GM12878 (cell line): ENCODE measurements around the gene MYPN. TPM values are rescaled to one million over a fixed set of nuclear protein-coding genes. Genes with fewer than 3 reads are reported as not detected.

ENCODE experiments used
- ATAC-seq: fragments of 200-7000 bp; cut with Tn5 transposase; 3 replicates; pipeline ENCODE4 v1.9.1; 2020; ENCODE audit warnings: mild to moderate bottlenecking, moderate library complexity
- BruUV-seq: library from RNA; stranded (reverse); fragments of 400-500 nt; replicated peaks from 2 replicates; lab custom pipeline; 2021; lab: Mats Ljungman, UMichigan
- CTCF ChIA-PET: fragments of 300-600 bp; sonication (Branson Sonifier 250); formaldehyde crosslinking; extraction: SDS; loops from one replicate; lab custom pipeline; 2021; ENCODE audit warnings: inconsistent platforms; lab: Yijun Ruan, JAX
- POLR2A ChIA-PET: fragments of 350-600 bp; formaldehyde crosslinking; extraction: SDS; loops from one replicate; lab custom pipeline; 2021; ENCODE audit warnings: inconsistent platforms; lab: Charles Lee
- RAD21 ChIA-PET: fragments of 300-600 bp; sonication (Branson Sonifier 250); formaldehyde crosslinking; loops from one replicate; lab custom pipeline; 2023; ENCODE audit warnings: antibody characterized with exemption; ENCODE audit not compliant: unreplicated experiment; lab: Charles Lee
- SMC1A ChIA-PET: fragments of 300-600 bp; sonication (Branson Sonifier 250); formaldehyde crosslinking; loops from one replicate; lab custom pipeline; 2023; ENCODE audit not compliant: unreplicated experiment, uncharacterized antibody; lab: Charles Lee
- DNase-seq: peaks from one replicate; pipeline ENCODE4 v3.0.0-alpha.2; 2011; ENCODE audit warnings: low read depth, low spot score
- FAIRE-seq: peaks from 3 replicates; lab custom pipeline; 2011; peaks lifted over from hg19 to GRCh38; lab: Jason Lieb, UNC
- H2AFZ ChIP-seq: 2 replicates; pipeline ENCODE4 v1.6.0; 2011; ENCODE audit warnings: low read depth, low read length, control low read depth; ENCODE audit not compliant: control insufficient read depth
- H3K27ac ChIP-seq: 2 replicates; pipeline ENCODE4 v1.5.1; 2011; ENCODE audit warnings: control low read depth; ENCODE audit not compliant: control insufficient read depth, insufficient read depth
- H3K27me3 ChIP-seq, 2 experiments: replicated peaks in 1 of 2; 2 replicates each; pipeline versions ENCODE4 v1.6.0 to v1.6.1; 2011; ENCODE audit warnings: low read length in 1 of 2; ENCODE audit not compliant: control insufficient read depth in 2 of 2, insufficient read depth in 2 of 2
- H3K36me3 ChIP-seq, 2 experiments: 2 replicates each; pipeline ENCODE4 v1.5.1; 2011; ENCODE audit warnings: low read length in 1 of 2; ENCODE audit not compliant: control insufficient read depth in 2 of 2, insufficient read depth in 2 of 2
- H3K4me1 ChIP-seq: 2 replicates; pipeline ENCODE4 v1.6.1; 2011; ENCODE audit warnings: mild to moderate bottlenecking, low read length, moderate library complexity, mixed read lengths; ENCODE audit not compliant: control insufficient read depth, insufficient read depth
- H3K4me2 ChIP-seq: 2 replicates; pipeline ENCODE4 v1.6.0; 2011; ENCODE audit warnings: control low read depth; ENCODE audit not compliant: control insufficient read depth, insufficient read depth
- H3K4me3 ChIP-seq: fragments of 200-600 bp; sonication (generic); 2 replicates; pipeline ENCODE4 v1.5.1; 2016
- H3K79me2 ChIP-seq: 2 replicates; pipeline ENCODE4 v1.6.0; 2011; ENCODE audit warnings: low read length; ENCODE audit not compliant: control insufficient read depth, insufficient read depth
- H3K9ac ChIP-seq: 2 replicates; pipeline ENCODE4 v1.8.0; 2011; ENCODE audit warnings: low read length, control low read depth, mixed read lengths; ENCODE audit not compliant: control insufficient read depth, insufficient read depth
- H3K9me3 ChIP-seq: replicated peaks from 3 replicates; pipeline ENCODE4 v1.5.1; 2011; ENCODE audit warnings: mild to moderate bottlenecking, low read length; ENCODE audit not compliant: control insufficient read depth, insufficient read depth
- H4K20me1 ChIP-seq: 2 replicates; pipeline ENCODE4 v1.6.0; 2011; ENCODE audit not compliant: control insufficient read depth, insufficient read depth
- EGR1 ChIP-seq, 2 experiments: IDR thresholded peaks; 1 replicate in 1 of 2; 2 replicates in 1 of 2; pipeline ENCODE4 v1.6.1; 2011 to 2012; ENCODE audit warnings: low read depth in 2 of 2, low read length in 2 of 2, borderline replicate concordance in 1 of 2, mild to moderate bottlenecking in 1 of 2, moderate library complexity in 1 of 2
- JUNB ChIP-seq: IDR thresholded peaks from 2 replicates; pipeline ENCODE4 v1.6.1; 2016; ENCODE audit warnings: antibody characterized with exemption, mild to moderate bottlenecking
- MEF2B ChIP-seq: fragments of 450-650 bp; IDR thresholded peaks from 2 replicates; pipeline ENCODE4 v1.6.1; 2018; ENCODE audit warnings: mild to moderate bottlenecking, moderate library complexity; ENCODE audit not compliant: partially characterized antibody, poor library complexity, severe bottlenecking
- NR2F1 ChIP-seq: fragments of 450-650 bp; conservative IDR thresholded peaks from 2 replicates; pipeline ENCODE4 v1.6.1; 2017; ENCODE audit warnings: mild to moderate bottlenecking
- RBBP5 ChIP-seq: fragments of 200-600 bp; sonication (generic); conservative IDR thresholded peaks from 2 replicates; pipeline ENCODE4 v1.6.1; 2016
- SIN3A ChIP-seq: IDR thresholded peaks from 2 replicates; pipeline ENCODE4 v1.6.1; 2012; ENCODE audit warnings: low read depth, low read length, improper control_type of control experiment
- SIX5 ChIP-seq: IDR thresholded peaks from 2 replicates; pipeline ENCODE4 v1.6.1; 2011; ENCODE audit warnings: mild to moderate bottlenecking, low read depth, low read length, moderate library complexity; ENCODE audit not compliant: severe bottlenecking
- SREBF1 ChIP-seq: IDR thresholded peaks from 2 replicates; pipeline ENCODE4 v1.6.1; 2012; ENCODE audit warnings: mild to moderate bottlenecking, low read length
- TARDBP ChIP-seq: IDR thresholded peaks from 2 replicates; pipeline ENCODE4 v1.6.1; 2016; ENCODE audit warnings: borderline replicate concordance
- ZNF207 ChIP-seq: fragments of 450-650 bp; IDR thresholded peaks from 2 replicates; pipeline ENCODE4 v1.6.1; 2014; ENCODE audit warnings: antibody characterized with exemption, mild to moderate bottlenecking, borderline replicate concordance
- WGBS: methylation state at CpG from one replicate; pipeline ENCODE4 v1.1.6; 2016; ENCODE audit warnings: low lambda C conversion rate; ENCODE audit not compliant: insufficient replicate concordance, insufficient coverage; ENCODE audit errors: missing lambda C conversion rate; 5-methylcytosine and 5-hydroxymethylcytosine counted together
- in situ Hi-C: fragments of 300-500 bp; cut with MboI; formaldehyde crosslinking; loops from 9 replicates; pipeline ENCODE4 v1.14.3; 2018; ENCODE audit warnings: mixed read lengths
- intact Hi-C: fragments of 100-400 bp; cut with micrococcal nuclease; formaldehyde crosslinking; loops from one replicate; pipeline ENCODE4 v1.14.2; 2022; ENCODE audit not compliant: unreplicated experiment
- polyA plus RNA-seq, 11 experiments: library from polyadenylated mRNA; depleted of rRNA in 4 of 11; unstranded in 6 of 11; stranded (reverse) in 5 of 11; fragments of >200 nt; fragmentation: Nextera tagmentation in 4 of 11; fragmentation: Illumina TruSeq in 1 of 11; extraction: Ambion mirVana in 4 of 11; extraction: Trizol in 1 of 11; gene quantifications; 1 replicate in 1 of 11; 2 replicates in 10 of 11; pipeline versions ENCODE4 v1.2.1 to v1.2.3, GENCODE V29; 2011 to 2016; ENCODE audit warnings: inconsistent platforms in 2 of 11, missing spikeins in 2 of 11, low read depth in 1 of 11
- total RNA-seq, 4 experiments: library from RNA; depleted of rRNA in 3 of 4; stranded (reverse); fragments of >200 nt in 3 of 4; fragmentation: Illumina TruSeq in 1 of 4; extraction: Trizol in 1 of 4; gene quantifications; 2 replicates each; pipeline versions ENCODE4 v1.2.1 to v1.2.3, GENCODE V29; 2013 to 2021
- TF ChIP-seq, protein P1 (sequence below): fragments of 450-650 bp; IDR thresholded peaks from 2 replicates; pipeline ENCODE4 v1.6.1; 2017; ENCODE audit warnings: mild to moderate bottlenecking
- TF ChIP-seq, protein P2 (sequence below): fragments of 450-650 bp; IDR thresholded peaks from 2 replicates; pipeline ENCODE4 v1.6.1; 2016; ENCODE audit warnings: mild to moderate bottlenecking
- TF ChIP-seq, protein P3 (sequence below): fragments of 450-650 bp; formaldehyde crosslinking; IDR thresholded peaks from 2 replicates; pipeline ENCODE4 v1.4.0; 2020; ENCODE audit warnings: mild to moderate bottlenecking, moderate library complexity
- TF ChIP-seq, protein P4 (sequence below): fragments of 450-650 bp; IDR thresholded peaks from 2 replicates; pipeline ENCODE4 v1.6.1; 2016; ENCODE audit warnings: mild to moderate bottlenecking
- TF ChIP-seq, protein P5 (sequence below): IDR thresholded peaks from 2 replicates; pipeline ENCODE4 v1.6.1; 2011; ENCODE audit warnings: low read depth, low read length, improper control_type of control experiment, borderline replicate concordance

Gene MYPN
- total and polyA plus RNA-seq, 10 of the 15 experiments (the other 5 are each of a cell fraction or from before 2014, with no cell fraction given): 0.01 to 0.02 TPM; not detected in 8

DNA sequence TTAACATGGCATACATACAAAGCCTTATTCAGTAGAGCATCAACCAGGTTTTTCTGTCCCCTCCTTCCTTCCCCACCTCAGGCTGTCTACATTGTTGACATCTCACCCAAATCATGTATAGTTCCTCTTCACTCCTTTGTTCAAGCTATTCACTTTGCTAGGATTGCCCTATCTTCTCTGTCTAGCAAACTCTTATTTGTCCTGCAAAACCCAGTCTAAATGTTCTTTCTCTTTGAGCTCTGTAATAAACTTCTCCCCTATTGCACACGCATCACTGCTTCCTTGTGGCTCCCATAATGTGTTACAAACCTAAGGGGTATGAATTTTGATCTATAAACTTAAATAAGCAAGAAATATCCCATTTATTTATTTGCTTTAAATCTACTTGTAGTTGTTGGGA is 36.8 kb downstream of the MYPN start:
- Histone ChIP-seq H3K4me2 (no peak overlapping the region), H3K79me2 (no peaks in the 10 kb centered on the region), H3K36me3 (no peaks in the 10 kb centered on the region), H3K27ac (no peak overlapping the region), H3K27me3 (no peaks in the 10 kb centered on the region), H2AFZ (no peak overlapping the region), H4K20me1 (no peaks in the 10 kb centered on the region), H3K4me3 (no peak overlapping the region), H3K4me1 (no peaks in the 10 kb centered on the region), H3K9me3 (no peaks in the 10 kb centered on the region), H3K9ac (no peak overlapping the region)
- ChIA-PET POLR2A (no interaction called here), RAD21 (interaction anchor here (1.5 kb wide), 1 partner anchor 11 kb away, joined by 5 read pairs; no protein-coding TSS in a partner anchor), CTCF (interaction anchor here (1.4 to 3.3 kb wide), 3 partner anchors 10 to 291 kb away, joined by 3 to 28 read pairs (median 4); no protein-coding TSS in a partner anchor), SMC1A (no interaction called here)
- TF ChIP-seq JUNB (no peak), TARDBP (no peak), SIX5 (no peak), NR2F1 (no peak), EGR1 (IDR thresholded peaks at IDR 0.05; ENCODE audit: borderline replicate concordance in 1 of 2, low read depth in 2 of 2, low read length in 2 of 2) (no peak), MEF2B (no peak), RBBP5 (no peak), SIN3A (no peak), SREBF1 (no peak), ZNF207 (no peak)
- TF ChIP-seq, protein P1, sequence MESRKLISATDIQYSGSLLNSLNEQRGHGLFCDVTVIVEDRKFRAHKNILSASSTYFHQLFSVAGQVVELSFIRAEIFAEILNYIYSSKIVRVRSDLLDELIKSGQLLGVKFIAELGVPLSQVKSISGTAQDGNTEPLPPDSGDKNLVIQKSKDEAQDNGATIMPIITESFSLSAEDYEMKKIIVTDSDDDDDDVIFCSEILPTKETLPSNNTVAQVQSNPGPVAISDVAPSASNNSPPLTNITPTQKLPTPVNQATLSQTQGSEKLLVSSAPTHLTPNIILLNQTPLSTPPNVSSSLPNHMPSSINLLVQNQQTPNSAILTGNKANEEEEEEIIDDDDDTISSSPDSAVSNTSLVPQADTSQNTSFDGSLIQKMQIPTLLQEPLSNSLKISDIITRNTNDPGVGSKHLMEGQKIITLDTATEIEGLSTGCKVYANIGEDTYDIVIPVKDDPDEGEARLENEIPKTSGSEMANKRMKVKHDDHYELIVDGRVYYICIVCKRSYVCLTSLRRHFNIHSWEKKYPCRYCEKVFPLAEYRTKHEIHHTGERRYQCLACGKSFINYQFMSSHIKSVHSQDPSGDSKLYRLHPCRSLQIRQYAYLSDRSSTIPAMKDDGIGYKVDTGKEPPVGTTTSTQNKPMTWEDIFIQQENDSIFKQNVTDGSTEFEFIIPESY: no peak
- TF ChIP-seq, protein P2, sequence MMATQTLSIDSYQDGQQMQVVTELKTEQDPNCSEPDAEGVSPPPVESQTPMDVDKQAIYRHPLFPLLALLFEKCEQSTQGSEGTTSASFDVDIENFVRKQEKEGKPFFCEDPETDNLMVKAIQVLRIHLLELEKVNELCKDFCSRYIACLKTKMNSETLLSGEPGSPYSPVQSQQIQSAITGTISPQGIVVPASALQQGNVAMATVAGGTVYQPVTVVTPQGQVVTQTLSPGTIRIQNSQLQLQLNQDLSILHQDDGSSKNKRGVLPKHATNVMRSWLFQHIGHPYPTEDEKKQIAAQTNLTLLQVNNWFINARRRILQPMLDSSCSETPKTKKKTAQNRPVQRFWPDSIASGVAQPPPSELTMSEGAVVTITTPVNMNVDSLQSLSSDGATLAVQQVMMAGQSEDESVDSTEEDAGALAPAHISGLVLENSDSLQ: no peak
- TF ChIP-seq, protein P3, sequence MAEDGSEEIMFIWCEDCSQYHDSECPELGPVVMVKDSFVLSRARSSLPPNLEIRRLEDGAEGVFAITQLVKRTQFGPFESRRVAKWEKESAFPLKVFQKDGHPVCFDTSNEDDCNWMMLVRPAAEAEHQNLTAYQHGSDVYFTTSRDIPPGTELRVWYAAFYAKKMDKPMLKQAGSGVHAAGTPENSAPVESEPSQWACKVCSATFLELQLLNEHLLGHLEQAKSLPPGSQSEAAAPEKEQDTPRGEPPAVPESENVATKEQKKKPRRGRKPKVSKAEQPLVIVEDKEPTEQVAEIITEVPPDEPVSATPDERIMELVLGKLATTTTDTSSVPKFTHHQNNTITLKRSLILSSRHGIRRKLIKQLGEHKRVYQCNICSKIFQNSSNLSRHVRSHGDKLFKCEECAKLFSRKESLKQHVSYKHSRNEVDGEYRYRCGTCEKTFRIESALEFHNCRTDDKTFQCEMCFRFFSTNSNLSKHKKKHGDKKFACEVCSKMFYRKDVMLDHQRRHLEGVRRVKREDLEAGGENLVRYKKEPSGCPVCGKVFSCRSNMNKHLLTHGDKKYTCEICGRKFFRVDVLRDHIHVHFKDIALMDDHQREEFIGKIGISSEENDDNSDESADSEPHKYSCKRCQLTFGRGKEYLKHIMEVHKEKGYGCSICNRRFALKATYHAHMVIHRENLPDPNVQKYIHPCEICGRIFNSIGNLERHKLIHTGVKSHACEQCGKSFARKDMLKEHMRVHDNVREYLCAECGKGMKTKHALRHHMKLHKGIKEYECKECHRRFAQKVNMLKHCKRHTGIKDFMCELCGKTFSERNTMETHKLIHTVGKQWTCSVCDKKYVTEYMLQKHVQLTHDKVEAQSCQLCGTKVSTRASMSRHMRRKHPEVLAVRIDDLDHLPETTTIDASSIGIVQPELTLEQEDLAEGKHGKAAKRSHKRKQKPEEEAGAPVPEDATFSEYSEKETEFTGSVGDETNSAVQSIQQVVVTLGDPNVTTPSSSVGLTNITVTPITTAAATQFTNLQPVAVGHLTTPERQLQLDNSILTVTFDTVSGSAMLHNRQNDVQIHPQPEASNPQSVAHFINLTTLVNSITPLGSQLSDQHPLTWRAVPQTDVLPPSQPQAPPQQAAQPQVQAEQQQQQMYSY (CRISPR knock-in tag): no peak
- TF ChIP-seq, protein P4, sequence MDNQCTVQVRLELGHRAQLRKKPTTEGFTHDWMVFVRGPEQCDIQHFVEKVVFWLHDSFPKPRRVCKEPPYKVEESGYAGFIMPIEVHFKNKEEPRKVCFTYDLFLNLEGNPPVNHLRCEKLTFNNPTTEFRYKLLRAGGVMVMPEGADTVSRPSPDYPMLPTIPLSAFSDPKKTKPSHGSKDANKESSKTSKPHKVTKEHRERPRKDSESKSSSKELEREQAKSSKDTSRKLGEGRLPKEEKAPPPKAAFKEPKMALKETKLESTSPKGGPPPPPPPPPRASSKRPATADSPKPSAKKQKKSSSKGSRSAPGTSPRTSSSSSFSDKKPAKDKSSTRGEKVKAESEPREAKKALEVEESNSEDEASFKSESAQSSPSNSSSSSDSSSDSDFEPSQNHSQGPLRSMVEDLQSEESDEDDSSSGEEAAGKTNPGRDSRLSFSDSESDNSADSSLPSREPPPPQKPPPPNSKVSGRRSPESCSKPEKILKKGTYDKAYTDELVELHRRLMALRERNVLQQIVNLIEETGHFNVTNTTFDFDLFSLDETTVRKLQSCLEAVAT: no peak
- TF ChIP-seq, protein P5, sequence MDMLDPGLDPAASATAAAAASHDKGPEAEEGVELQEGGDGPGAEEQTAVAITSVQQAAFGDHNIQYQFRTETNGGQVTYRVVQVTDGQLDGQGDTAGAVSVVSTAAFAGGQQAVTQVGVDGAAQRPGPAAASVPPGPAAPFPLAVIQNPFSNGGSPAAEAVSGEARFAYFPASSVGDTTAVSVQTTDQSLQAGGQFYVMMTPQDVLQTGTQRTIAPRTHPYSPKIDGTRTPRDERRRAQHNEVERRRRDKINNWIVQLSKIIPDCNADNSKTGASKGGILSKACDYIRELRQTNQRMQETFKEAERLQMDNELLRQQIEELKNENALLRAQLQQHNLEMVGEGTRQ: no peak
- no TSS peak for BruUV-seq
- WGBS: 0% methylated on average over 1 of the region's 1 CpG
- in situ Hi-C loops: no loop called here
- FAIRE-seq: no peak
- no peak for ATAC-seq
- intact Hi-C loops: no loop called here
- DNase-seq: no peak
